Activated T-cell treated with anti-CD3 and anti-CD28 coated beads, Interleukin-2, amount 50 U/mL, for 72 hours (primary cell): ENCODE measurements around the gene KDM6B. TPM values are rescaled to one million over a fixed set of nuclear protein-coding genes. Genes with fewer than 3 reads are reported as not detected.

Source experiments
- ATAC-seq, 2 donors: fragments of 150-1000 bp; cut with Tn5 transposase; replicated peaks in 1 of 2; 2 replicates each; pipeline ENCODE4 v1.10.0; 2021; ENCODE audit warnings: moderate library complexity in 2 of 2, mild to moderate bottlenecking in 1 of 2
- DNase-seq, 2 donors: peaks; one replicate each; pipeline ENCODE4 v3.0.0; 2021 to 2022; ENCODE audit warnings: mixed read lengths in 1 of 2
- H3K27ac Mint-ChIP-seq: one replicate; pipeline ENCODE4 v1.8.0; 2022; ENCODE audit warnings: mild to moderate bottlenecking, moderate library complexity, mixed read lengths
- H3K27me3 Mint-ChIP-seq: one replicate; pipeline ENCODE4 v1.8.0; 2022; ENCODE audit warnings: low read depth, mixed read lengths
- H3K36me3 Mint-ChIP-seq, 2 donors: one replicate each; pipeline ENCODE4 v1.8.0; 2022; ENCODE audit warnings: mixed read lengths in 2 of 2, mild to moderate bottlenecking in 1 of 2; ENCODE audit not compliant: insufficient read depth in 2 of 2
- H3K4me1 Mint-ChIP-seq: one replicate; pipeline ENCODE4 v1.8.0; 2022; ENCODE audit warnings: low read depth, mixed read lengths
- H3K4me3 Mint-ChIP-seq, 2 donors: one replicate each; pipeline ENCODE4 v1.8.0; 2022; ENCODE audit warnings: mild to moderate bottlenecking in 2 of 2, mixed read lengths in 2 of 2, moderate library complexity in 2 of 2
- H3K9me3 Mint-ChIP-seq, 2 donors: one replicate each; pipeline ENCODE4 v1.8.0; 2022; ENCODE audit warnings: mixed read lengths in 2 of 2
- total RNA-seq, 2 donors: library from RNA; stranded (reverse); gene quantifications; one replicate each; pipeline ENCODE4 v1.2.3, GENCODE V29; 2022

The KDM6B gene
- total RNA-seq, 2 donors from 2014 or later, result 73.7 to 83.5 TPM

DNA sequence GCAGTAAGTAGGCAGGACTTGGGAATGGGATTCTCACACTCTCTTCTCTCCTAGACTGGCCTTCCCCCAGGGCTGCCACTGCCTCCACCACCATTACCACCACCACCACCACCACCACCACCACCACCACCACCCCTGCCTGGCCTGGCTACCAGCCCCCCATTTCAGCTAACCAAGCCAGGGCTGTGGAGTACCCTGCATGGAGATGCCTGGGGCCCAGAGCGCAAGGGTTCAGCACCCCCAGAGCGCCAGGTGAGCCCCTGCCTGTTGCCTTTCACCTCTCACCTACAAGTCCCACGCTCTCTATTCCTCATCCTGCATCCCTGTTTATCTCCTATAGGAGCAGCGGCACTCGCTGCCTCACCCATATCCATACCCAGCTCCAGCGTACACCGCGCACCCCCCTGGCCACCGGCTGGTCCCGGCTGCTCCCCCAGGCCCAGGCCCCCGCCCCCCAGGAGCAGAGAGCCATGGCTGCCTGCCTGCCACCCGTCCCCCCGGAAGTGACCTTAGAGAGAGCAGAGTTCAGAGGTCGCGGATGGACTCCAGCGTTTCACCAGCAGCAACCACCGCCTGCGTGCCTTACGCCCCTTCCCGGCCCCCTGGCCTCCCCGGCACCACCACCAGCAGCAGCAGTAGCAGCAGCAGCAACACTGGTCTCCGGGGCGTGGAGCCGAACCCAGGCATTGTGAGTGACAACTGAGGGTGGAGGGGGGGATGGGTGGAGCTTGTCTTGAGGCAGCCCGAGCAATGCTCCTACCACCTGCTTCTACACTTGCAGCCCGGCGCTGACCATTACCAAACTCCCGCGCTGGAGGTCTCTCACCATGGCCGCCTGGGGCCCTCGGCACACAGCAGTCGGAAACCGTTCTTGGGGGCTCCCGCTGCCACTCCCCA lies 13.0 kb downstream of the KDM6B start:
- ATAC-seq, result no peak
- peaks cover 0 to 11% of the 10 kb centered on the region in 2 donors for H3K36me3 Mint-ChIP-seq
- H3K9me3 Mint-ChIP-seq, result no peaks in the 10 kb centered on the region
- peak overlapping the region; percentile 19 for H3K27ac Mint-ChIP-seq
- H3K4me3 Mint-ChIP-seq, result peak overlapping the region; percentile 68 to 69
- DNase-seq, result no peak
- no peaks in the 10 kb centered on the region for H3K27me3 Mint-ChIP-seq
- peaks cover 60% of the 10 kb centered on the region for H3K4me1 Mint-ChIP-seq

GRCh38 chr17:7848131-7848579 lies 14.1 kb downstream of the KDM6B start:
- H3K27me3 Mint-ChIP-seq, result no peaks in the 10 kb centered on the region
- H3K9me3 Mint-ChIP-seq, result no peaks in the 10 kb centered on the region
- H3K36me3 Mint-ChIP-seq, result peaks cover 0 to 13% of the 10 kb centered on the region in 2 donors
- no peak for DNase-seq
- no peak overlapping the region for H3K27ac Mint-ChIP-seq
- peaks cover 51% of the 10 kb centered on the region for H3K4me1 Mint-ChIP-seq
- ATAC-seq, result no peak
- peak overlapping the region in 1 of 2 donors; percentile 15 for H3K4me3 Mint-ChIP-seq

DNA sequence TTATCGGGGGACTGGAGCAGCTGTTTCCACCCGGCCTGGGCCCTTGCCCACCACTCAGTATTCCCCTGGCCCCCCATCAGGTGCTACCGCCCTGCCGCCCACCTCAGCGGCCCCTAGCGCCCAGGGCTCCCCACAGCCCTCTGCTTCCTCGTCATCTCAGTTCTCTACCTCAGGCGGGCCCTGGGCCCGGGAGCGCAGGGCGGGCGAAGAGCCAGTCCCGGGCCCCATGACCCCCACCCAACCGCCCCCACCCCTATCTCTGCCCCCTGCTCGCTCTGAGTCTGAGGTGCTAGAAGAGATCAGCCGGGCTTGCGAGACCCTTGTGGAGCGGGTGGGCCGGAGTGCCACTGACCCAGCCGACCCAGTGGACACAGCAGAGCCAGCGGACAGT lies 14.7 kb downstream of the KDM6B start:
- H3K4me1 Mint-ChIP-seq, result peaks cover 53% of the 10 kb centered on the region
- H3K27me3 Mint-ChIP-seq, result no peaks in the 10 kb centered on the region
- no peak overlapping the region for H3K4me3 Mint-ChIP-seq
- no peaks in the 10 kb centered on the region for H3K9me3 Mint-ChIP-seq
- no peak for ATAC-seq
- H3K27ac Mint-ChIP-seq, result no peak overlapping the region
- no peak for DNase-seq
- H3K36me3 Mint-ChIP-seq, result peaks cover 0 to 15% of the 10 kb centered on the region in 2 donors

GRCh38 chr17:7849130-7849750 lies 15.2 kb downstream of the KDM6B start:
- no peak for ATAC-seq
- Mint-ChIP-seq H3K4me3 (peak overlapping the region in 1 of 2 donors; percentile 72), H3K4me1 (peaks cover 55% of the 10 kb centered on the region), H3K27me3 (no peaks in the 10 kb centered on the region), H3K9me3 (no peaks in the 10 kb centered on the region), H3K36me3 (peaks cover 0 to 17% of the 10 kb centered on the region in 2 donors), H3K27ac (no peak overlapping the region)
- DNase-seq, result no peak

GRCh38 chr17:7849751-7850504 lies 15.9 kb downstream of the KDM6B start:
- ATAC-seq, result no peak
- Mint-ChIP-seq H3K36me3 (peaks cover 0 to 17% of the 10 kb centered on the region in 2 donors), H3K27me3 (no peaks in the 10 kb centered on the region), H3K4me3 (peak overlapping the region; percentile 57 to 72), H3K27ac (no peak overlapping the region), H3K9me3 (no peaks in the 10 kb centered on the region), H3K4me1 (peaks cover 54% of the 10 kb centered on the region)
- no peak for DNase-seq

DNA sequence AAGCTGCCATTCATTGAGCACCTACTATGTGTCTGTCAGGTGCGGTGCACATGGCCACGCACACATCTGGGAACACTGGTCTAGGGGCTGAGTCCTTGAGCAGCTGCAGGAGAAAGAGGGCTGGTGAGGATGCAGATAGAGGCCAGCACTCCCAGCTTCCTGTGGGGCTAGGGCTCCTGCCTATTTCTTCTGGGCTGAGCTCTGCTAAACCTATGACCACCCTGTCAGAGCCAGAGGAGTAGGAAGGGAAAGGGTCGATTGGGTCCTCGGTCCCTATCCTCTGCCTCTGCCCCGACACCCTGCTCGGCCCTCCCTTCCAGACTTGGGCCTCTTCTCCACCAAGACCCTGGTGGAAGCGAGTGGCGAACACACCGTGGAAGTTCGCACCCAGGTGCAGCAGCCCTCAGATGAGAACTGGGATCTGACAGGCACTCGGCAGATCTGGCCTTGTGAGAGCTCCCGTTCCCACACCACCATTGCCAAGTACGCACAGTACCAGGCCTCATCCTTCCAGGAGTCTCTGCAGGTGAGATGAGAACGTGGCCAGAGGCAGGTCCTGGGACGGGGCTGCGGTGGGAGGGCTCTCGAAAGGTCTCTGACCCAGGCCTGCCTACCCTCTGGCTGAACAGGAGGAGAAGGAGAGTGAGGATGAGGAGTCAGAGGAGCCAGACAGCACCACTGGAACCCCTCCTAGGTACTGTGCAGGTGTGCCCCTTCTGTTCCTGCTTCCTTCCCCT lies 16.9 kb downstream of the KDM6B start:
- Mint-ChIP-seq H3K4me3 (peak overlapping the region; percentile 72 to 75), H3K36me3 (peaks cover 2 to 19% of the 10 kb centered on the region in 2 donors), H3K4me1 (peaks cover 45% of the 10 kb centered on the region), H3K27me3 (no peaks in the 10 kb centered on the region), H3K27ac (no peak overlapping the region), H3K9me3 (no peaks in the 10 kb centered on the region)
- no peak for DNase-seq
- peak; percentile 8 for ATAC-seq

- peaks cover 2 to 18% of the 10 kb centered on the region in 2 donors for H3K36me3 Mint-ChIP-seq
- peak overlapping the region; percentile 72 to 75 for H3K4me3 Mint-ChIP-seq
- ATAC-seq, result peak; percentile 91 to 92
- no peak overlapping the region for H3K27ac Mint-ChIP-seq
- peaks cover 37% of the 10 kb centered on the region for H3K4me1 Mint-ChIP-seq
- no peaks in the 10 kb centered on the region for H3K9me3 Mint-ChIP-seq
- H3K27me3 Mint-ChIP-seq, result no peaks in the 10 kb centered on the region
- peak; percentile 94 to 95 for DNase-seq
Measured at GRCh38 chr17:7851438-7852261, 17.6 kb downstream of the KDM6B start.

- Mint-ChIP-seq H3K4me3 (peak overlapping the region in 1 of 2 donors; percentile 5), H3K36me3 (peaks cover 2 to 15% of the 10 kb centered on the region in 2 donors), H3K27me3 (no peaks in the 10 kb centered on the region), H3K9me3 (no peaks in the 10 kb centered on the region), H3K27ac (no peak overlapping the region), H3K4me1 (peaks cover 32% of the 10 kb centered on the region)
- DNase-seq (no peak), ATAC-seq (no peak)
Measured at GRCh38 chr17:7852262-7852670, 18.2 kb downstream of the KDM6B start.

GRCh38 chr17:7852919-7853690 lies 19.1 kb downstream of the KDM6B start:
- Mint-ChIP-seq H3K9me3 (no peaks in the 10 kb centered on the region), H3K36me3 (peaks cover 2 to 13% of the 10 kb centered on the region in 2 donors)

DNA sequence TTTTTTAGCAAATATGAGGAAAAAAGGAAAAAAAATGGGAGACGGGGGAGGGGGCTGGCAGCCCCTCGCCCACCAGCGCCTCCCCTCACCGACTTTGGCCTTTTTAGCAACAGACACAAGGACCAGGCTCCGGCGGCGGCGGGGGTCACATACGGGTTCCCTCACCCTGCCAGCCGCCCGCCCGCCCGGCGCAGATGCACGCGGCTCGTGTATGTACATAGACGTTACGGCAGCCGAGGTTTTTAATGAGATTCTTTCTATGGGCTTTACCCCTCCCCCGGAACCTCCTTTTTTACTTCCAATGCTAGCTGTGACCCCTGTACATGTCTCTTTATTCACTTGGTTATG lies 19.6 kb downstream of the KDM6B start:
- Mint-ChIP-seq H3K4me3 (peak overlapping the region; percentile 31 to 33), H3K27ac (peak overlapping the region; percentile 76), H3K36me3 (peaks cover 2 to 11% of the 10 kb centered on the region in 2 donors), H3K9me3 (no peaks in the 10 kb centered on the region), H3K27me3 (no peaks in the 10 kb centered on the region), H3K4me1 (peaks cover 32% of the 10 kb centered on the region)
- DNase-seq (no peak), ATAC-seq (no peak)

More at GRCh38 chr17:7852919-7853690, 19.1 kb downstream of the KDM6B start:
- Mint-ChIP-seq H3K4me3 (no peak overlapping the region), H3K4me1 (peaks cover 32% of the 10 kb centered on the region), H3K27ac (no peak overlapping the region), H3K27me3 (no peaks in the 10 kb centered on the region)
- ATAC-seq (no peak), DNase-seq (no peak)

- H3K4me3 Mint-ChIP-seq, result peak overlapping the region in 1 of 2 donors; percentile 31
- ATAC-seq (no peak), DNase-seq (no peak)
- H3K27me3 Mint-ChIP-seq, result no peaks in the 10 kb centered on the region
- peak overlapping the region; percentile 76 for H3K27ac Mint-ChIP-seq
- H3K9me3 Mint-ChIP-seq, result no peaks in the 10 kb centered on the region
- peaks cover 2 to 11% of the 10 kb centered on the region in 2 donors for H3K36me3 Mint-ChIP-seq
- H3K4me1 Mint-ChIP-seq, result peaks cover 32% of the 10 kb centered on the region
Measured at GRCh38 chr17:7854078-7854777, 20.2 kb downstream of the KDM6B start.
